GM21825 (cell line): ENCODE results near the gene MED23.

Source experiments
- ATAC-seq: cut with Tn5 transposase; IDR thresholded peaks from one replicate; pipeline ENCODE4 v1.9.1; 2021; ENCODE audit warnings: mild to moderate bottlenecking, moderate library complexity; ENCODE audit not compliant: unreplicated experiment

MED23 gene

GRCh38 chr6:131627724-131628682, at the start of gene MED23:
TSS of gene MED23 (minus strand) at chr6:131628242. CDS start at chr6:131628049, 193 bp downstream.
- ATAC-seq = peak; percentile 95

GRCh38 chr6:131673184-131673583, 45.1 kb upstream of the MED23 start:
- ATAC-seq = no peak

- no peak for ATAC-seq
Observed at GRCh38 chr6:131669891-131670290, 41.8 kb upstream of the MED23 start.

GRCh38 chr6:131663578-131664165, 35.6 kb upstream of the MED23 start:
- no peak for ATAC-seq

GRCh38 chr6:131660195-131660594, 32.2 kb upstream of the MED23 start:
- no peak for ATAC-seq

GRCh38 chr6:131658287-131658686, 30.2 kb upstream of the MED23 start:
- no peak for ATAC-seq

- no peak for ATAC-seq
Observed at GRCh38 chr6:131657630-131658111, 29.6 kb upstream of the MED23 start.

GRCh38 chr6:131657222-131657621, 29.2 kb upstream of the MED23 start:
- no peak for ATAC-seq

- ATAC-seq = no peak
Observed at GRCh38 chr6:131656667-131657066, 28.6 kb upstream of the MED23 start.

- ATAC-seq = no peak
Observed at GRCh38 chr6:131655951-131656350, 27.9 kb upstream of the MED23 start.

- no peak for ATAC-seq
Observed at GRCh38 chr6:131655387-131655786, 27.3 kb upstream of the MED23 start.

- ATAC-seq = no peak
Observed at GRCh38 chr6:131654326-131654725, 26.3 kb upstream of the MED23 start.

GRCh38 chr6:131652472-131652871, 24.4 kb upstream of the MED23 start:
- no peak for ATAC-seq

GRCh38 chr6:131651782-131652181, 23.7 kb upstream of the MED23 start:
- ATAC-seq = no peak

- no peak for ATAC-seq
Observed at GRCh38 chr6:131646249-131646670, 18.2 kb upstream of the MED23 start.

- ATAC-seq = no peak
Observed at GRCh38 chr6:131645846-131646245, 17.8 kb upstream of the MED23 start.

- no peak for ATAC-seq
Observed at GRCh38 chr6:131644921-131645320, 16.9 kb upstream of the MED23 start.

GRCh38 chr6:131643855-131644460, 15.9 kb upstream of the MED23 start:
- ATAC-seq = no peak

GRCh38 chr6:131642987-131643611, 15.1 kb upstream of the MED23 start:
- ATAC-seq = no peak

GRCh38 chr6:131642565-131642964, 14.5 kb upstream of the MED23 start:
- no peak for ATAC-seq

- no peak for ATAC-seq
Observed at GRCh38 chr6:131641554-131641953, 13.5 kb upstream of the MED23 start.
